GM12872 (cell line): Measurements from ENCODE around the gene SHROOM1.

Experiments
- TF ChIP-seq, protein P1 (sequence below): IDR thresholded peaks from 3 replicates; pipeline ENCODE4 v1.5.1; 2011; ENCODE audit warnings: low read depth, mild to moderate bottlenecking, low read length, moderate library complexity; ENCODE audit not compliant: insufficient read depth

The SHROOM1 gene

DNA sequence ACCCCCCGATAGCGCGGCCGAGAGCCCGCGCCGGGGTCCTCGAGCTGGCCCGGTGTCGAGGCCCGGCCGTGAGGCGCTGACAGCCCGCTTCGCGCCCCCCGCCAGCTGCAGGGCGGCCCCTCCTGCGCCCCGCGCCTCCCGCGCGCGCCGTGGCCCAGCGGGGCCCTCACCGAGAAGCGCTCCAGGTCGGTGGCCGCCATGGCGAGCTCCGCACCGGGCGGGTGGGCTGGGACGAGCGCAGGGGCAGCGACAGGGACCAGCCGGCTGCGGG lies 53.6 kb downstream of the SHROOM1 start:
- TF ChIP-seq, protein P1, sequence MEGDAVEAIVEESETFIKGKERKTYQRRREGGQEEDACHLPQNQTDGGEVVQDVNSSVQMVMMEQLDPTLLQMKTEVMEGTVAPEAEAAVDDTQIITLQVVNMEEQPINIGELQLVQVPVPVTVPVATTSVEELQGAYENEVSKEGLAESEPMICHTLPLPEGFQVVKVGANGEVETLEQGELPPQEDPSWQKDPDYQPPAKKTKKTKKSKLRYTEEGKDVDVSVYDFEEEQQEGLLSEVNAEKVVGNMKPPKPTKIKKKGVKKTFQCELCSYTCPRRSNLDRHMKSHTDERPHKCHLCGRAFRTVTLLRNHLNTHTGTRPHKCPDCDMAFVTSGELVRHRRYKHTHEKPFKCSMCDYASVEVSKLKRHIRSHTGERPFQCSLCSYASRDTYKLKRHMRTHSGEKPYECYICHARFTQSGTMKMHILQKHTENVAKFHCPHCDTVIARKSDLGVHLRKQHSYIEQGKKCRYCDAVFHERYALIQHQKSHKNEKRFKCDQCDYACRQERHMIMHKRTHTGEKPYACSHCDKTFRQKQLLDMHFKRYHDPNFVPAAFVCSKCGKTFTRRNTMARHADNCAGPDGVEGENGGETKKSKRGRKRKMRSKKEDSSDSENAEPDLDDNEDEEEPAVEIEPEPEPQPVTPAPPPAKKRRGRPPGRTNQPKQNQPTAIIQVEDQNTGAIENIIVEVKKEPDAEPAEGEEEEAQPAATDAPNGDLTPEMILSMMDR: no peak

DNA sequence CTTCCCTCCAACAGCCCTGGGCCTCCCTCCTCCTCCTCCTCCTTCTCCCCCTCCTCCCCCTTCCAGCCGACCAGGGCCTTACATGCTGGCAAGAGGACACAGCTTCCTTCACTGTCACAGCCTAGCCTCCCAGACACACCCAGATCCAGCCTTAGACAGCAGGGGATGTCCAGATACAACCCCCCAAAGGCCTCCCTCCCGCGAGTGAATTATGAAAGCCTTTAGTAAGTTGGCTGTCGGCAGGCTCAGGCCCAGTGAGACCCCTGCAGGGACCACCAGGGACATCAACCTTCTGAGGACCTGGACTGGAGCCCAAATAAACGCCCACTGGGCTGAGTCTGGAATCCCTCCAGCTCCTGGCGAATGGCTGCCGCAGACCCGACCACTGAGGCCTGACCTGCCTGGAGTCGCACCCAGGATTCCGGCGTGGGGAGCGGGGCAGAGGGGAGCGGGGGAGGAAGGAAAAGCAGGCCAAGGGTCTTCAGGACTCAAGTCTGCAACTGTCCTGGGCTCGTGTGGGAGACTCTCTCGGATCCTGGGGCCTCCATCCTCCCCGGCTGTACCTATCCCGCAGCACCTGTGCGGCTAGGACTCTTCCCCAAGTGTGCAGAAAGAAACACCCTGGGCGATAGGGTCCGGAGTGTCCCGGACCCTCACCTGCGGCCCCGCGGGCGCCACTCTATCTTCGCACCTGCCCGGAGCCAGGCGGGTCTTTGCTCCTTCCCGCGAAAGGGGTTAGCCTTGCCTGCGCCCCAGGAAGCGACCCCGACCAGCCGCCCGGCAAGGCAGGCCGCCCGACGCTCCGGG lies 54.1 kb downstream of the SHROOM1 start:
- TF ChIP-seq, protein P1: no peak

DNA sequence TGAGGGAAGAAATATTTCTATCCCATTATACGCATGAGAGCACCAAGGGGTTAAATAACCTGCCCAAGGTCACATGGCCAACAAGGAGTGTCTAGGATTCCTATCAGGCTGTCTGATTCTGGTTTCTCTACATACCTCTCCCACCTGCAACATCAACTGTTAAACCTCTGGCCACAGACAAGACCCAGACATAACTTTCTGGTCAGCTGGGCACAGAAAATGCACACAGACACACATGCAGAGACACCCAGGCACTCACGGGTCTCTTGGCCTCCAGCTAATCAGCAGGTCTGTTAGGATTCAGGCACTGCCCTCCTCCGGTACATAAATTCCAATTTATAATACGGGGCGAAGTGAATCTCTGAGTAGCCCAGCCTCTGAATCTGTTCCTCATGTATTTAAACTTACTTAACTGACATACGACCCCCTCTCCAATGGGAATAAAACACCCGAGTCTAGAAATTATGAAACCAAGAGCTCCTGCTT lies 54.9 kb downstream of the SHROOM1 start:
- TF ChIP-seq, protein P1: no peak

DNA sequence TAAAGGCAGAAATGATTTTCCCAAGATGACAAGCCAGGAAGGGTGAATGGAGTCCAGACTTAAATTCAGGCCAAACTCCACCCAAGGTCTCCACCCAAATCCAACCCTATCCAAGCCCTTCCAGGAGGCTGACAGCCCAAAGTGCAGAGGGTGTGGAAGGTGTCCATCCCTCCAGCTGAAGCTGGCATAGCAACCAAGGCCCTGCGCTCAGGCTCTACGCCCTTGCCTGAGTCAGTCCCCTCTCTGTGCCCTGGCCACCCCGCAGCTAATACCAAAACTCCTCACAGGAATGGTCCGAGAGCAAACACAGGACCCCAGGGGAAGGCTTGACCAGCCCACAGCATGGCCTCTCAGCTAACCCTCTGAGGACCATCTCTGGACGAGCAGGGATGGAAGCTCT lies 55.6 kb downstream of the SHROOM1 start:
- TF ChIP-seq, protein P1: no peak

DNA sequence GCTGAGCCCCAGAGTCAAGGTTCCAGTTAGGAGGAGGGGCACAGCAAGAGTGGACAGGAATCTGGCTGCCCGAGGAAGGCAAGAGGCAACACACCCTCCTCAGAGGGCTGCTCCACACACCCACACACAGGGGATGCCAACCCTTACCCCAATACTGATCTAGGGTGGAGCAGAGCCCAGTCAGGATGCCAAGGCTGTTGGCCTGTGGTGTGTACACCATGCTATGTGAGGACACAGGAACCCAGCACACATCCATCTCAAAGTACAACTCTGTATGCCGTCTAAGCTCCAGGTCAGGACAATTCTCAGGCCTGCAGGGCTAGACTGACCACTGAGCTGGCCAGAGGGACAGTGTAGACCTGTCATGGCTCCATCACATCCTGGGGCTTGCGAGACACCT lies 56.0 kb downstream of the SHROOM1 start:
- TF ChIP-seq, protein P1: no peak

DNA sequence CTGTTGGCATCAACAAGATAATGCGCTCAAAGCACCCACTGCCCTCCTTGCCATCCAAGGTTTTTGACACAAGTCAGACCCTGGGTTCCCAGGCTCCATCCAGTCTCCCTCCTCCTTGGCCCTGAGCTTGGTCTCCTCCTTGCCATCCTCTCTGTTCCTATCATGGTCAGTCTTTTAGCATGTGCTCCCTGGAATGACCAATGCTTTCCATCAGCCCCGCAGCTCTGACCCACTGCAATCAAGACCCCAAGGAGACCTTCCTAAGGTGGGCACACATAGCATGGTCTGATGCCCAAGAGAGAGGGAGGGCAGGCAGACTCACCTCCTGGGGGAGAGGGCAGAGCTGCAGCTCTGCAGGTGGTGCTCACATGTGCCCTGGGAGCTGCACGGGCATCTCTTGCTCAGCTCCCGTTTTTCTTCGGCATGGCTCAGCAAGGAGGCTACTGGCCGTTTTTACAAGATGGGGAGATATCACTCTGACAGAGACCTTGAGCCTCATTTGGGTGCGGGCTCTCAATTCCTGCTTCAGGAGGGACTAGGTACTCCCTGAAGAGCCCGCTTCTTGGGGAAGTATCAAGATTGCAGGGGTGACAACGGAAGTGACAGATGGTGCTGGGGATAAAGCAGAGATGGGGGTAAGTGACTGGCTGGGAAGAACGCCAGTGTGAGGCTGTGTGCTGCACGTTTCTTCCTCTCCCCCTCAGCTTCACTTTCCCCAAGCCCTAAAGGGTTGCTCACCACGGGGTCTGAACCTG lies 56.7 kb downstream of the SHROOM1 start:
- TF ChIP-seq, protein P1: no peak

DNA sequence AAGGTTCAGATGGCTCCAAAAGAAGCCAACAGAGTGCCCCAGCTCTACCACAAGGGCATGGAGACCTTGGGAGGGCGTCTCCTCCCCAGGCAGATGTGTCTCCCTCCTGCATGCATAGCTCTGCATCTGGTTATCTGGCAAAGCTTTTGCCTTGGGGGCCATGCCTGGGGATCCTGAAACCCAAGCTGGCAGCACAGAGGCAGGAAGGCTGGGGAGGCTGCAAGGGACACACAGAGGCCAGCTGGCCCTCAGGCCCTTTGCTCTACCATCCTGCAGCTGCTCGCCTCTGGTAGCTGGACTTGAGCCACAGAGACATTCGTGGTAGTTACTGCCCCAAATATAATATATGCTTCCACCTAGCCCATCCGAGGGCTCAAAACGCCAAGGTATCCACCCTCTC lies 57.3 kb downstream of the SHROOM1 start:
- TF ChIP-seq, protein P1: no peak
